ENCODE data around the gene MARS1. TPM values are rescaled to one million over a fixed set of nuclear protein-coding genes. Genes with fewer than 3 reads are reported as not detected.

Gene MARS1
- total and polyA plus RNA-seq, 2 experiments from 2014 or later, result 266 to 351 TPM

DNA sequence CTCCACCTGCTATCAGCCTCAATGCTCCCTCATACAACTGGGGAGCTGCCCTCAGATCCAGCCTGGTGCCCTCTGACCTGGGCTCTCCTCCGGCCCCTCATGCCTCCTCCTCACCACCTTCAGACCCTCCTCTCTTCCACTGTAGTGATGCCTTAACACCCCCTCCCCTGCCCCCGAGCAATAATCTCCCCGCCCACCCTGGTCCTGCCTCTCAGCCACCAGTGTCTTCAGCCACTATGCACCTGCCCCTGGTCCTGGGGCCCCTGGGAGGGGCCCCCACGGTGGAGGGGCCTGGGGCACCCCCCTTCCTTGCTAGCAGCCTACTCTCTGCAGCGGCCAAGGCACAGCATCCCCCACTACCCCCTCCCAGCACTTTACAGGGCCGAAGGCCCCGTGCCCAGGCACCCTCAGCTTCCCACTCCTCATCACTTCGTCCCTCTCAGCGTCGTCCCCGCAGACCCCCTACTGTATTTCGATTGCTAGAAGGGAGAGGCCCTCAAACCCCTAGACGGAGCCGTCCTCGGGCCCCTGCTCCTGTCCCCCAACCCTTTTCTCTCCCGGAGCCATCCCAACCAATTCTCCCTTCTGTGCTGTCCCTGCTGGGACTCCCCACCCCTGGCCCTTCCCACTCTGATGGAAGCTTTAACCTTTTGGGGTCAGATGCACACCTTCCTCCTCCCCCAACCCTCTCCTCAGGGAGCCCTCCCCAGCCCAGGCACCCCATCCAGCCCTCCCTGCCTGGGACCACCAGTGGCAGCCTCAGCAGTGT is 37.9 kb downstream of the MARS1 start (continued):
- TF ChIP-seq, protein P1, sequence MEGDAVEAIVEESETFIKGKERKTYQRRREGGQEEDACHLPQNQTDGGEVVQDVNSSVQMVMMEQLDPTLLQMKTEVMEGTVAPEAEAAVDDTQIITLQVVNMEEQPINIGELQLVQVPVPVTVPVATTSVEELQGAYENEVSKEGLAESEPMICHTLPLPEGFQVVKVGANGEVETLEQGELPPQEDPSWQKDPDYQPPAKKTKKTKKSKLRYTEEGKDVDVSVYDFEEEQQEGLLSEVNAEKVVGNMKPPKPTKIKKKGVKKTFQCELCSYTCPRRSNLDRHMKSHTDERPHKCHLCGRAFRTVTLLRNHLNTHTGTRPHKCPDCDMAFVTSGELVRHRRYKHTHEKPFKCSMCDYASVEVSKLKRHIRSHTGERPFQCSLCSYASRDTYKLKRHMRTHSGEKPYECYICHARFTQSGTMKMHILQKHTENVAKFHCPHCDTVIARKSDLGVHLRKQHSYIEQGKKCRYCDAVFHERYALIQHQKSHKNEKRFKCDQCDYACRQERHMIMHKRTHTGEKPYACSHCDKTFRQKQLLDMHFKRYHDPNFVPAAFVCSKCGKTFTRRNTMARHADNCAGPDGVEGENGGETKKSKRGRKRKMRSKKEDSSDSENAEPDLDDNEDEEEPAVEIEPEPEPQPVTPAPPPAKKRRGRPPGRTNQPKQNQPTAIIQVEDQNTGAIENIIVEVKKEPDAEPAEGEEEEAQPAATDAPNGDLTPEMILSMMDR (conservative IDR thresholded peaks at IDR 0.05; ENCODE audit: low read depth in 2 of 2), result no peak
- TF ChIP-seq POLR2AphosphoS5 (IDR thresholded peaks at IDR 0.05; ENCODE audit: low read depth) (no peak), EZH2 (IDR thresholded peaks at IDR 0.05; ENCODE audit: low read depth, unreplicated experiment) (no peak), ZNF331 (CRISPR knock-in tag; IDR thresholded peaks at IDR 0.05; ENCODE audit: low read depth) (no peak), CREB1 (CRISPR knock-in tag; IDR thresholded peaks at IDR 0.05; ENCODE audit: low read depth) (no peak), ZNF114 (CRISPR knock-in tag; IDR thresholded peaks at IDR 0.05) (no peak), JUNB (IDR thresholded peaks at IDR 0.05; ENCODE audit: unreplicated experiment) (no peak)
- TF ChIP-seq, protein P2, sequence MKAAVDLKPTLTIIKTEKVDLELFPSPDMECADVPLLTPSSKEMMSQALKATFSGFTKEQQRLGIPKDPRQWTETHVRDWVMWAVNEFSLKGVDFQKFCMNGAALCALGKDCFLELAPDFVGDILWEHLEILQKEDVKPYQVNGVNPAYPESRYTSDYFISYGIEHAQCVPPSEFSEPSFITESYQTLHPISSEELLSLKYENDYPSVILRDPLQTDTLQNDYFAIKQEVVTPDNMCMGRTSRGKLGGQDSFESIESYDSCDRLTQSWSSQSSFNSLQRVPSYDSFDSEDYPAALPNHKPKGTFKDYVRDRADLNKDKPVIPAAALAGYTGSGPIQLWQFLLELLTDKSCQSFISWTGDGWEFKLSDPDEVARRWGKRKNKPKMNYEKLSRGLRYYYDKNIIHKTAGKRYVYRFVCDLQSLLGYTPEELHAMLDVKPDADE (IDR thresholded peaks at IDR 0.05), result no peak
- TF ChIP-seq, protein P3, sequence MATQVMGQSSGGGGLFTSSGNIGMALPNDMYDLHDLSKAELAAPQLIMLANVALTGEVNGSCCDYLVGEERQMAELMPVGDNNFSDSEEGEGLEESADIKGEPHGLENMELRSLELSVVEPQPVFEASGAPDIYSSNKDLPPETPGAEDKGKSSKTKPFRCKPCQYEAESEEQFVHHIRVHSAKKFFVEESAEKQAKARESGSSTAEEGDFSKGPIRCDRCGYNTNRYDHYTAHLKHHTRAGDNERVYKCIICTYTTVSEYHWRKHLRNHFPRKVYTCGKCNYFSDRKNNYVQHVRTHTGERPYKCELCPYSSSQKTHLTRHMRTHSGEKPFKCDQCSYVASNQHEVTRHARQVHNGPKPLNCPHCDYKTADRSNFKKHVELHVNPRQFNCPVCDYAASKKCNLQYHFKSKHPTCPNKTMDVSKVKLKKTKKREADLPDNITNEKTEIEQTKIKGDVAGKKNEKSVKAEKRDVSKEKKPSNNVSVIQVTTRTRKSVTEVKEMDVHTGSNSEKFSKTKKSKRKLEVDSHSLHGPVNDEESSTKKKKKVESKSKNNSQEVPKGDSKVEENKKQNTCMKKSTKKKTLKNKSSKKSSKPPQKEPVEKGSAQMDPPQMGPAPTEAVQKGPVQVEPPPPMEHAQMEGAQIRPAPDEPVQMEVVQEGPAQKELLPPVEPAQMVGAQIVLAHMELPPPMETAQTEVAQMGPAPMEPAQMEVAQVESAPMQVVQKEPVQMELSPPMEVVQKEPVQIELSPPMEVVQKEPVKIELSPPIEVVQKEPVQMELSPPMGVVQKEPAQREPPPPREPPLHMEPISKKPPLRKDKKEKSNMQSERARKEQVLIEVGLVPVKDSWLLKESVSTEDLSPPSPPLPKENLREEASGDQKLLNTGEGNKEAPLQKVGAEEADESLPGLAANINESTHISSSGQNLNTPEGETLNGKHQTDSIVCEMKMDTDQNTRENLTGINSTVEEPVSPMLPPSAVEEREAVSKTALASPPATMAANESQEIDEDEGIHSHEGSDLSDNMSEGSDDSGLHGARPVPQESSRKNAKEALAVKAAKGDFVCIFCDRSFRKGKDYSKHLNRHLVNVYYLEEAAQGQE (IDR thresholded peaks at IDR 0.05; ENCODE audit: unreplicated experiment), result no peak

DNA sequence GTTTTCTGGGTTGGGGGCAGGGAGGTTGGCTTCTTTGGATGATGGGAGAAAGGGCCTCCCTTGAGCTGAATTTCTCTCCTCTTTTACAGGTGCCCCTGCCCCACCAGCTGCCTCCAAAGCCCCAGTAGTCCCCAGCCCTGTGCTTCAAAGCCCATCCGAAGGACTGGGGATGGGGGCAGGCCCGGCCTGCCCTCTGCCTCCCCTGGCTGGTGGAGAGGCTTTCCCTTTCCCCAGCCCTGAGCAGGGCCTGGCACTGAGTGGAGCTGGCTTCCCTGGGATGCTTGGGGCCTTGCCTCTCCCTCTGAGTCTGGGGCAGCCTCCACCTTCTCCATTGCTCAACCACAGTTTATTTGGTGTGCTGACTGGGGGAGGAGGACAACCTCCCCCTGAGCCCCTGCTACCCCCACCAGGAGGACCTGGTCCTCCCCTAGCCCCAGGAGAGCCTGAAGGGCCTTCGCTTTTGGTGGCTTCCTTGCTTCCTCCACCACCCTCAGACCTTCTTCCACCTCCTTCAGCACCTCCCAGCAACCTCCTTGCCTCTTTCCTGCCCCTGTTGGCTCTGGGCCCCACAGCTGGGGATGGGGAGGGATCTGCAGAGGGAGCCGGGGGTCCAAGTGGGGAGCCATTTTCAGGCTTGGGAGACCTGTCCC is 38.7 kb downstream of the MARS1 start:
- Mint-ChIP-seq H3K4me3 (no peak overlapping the region), H3K36me3 (ENCODE audit: low read depth) (peaks cover 38% of the 10 kb centered on the region)
- TF ChIP-seq STAT1 (IDR thresholded peaks at IDR 0.05; ENCODE audit: unreplicated experiment) (no peak), EZH2 (IDR thresholded peaks at IDR 0.05; ENCODE audit: low read depth, unreplicated experiment) (no peak), CREB1 (CRISPR knock-in tag; IDR thresholded peaks at IDR 0.05; ENCODE audit: low read depth) (no peak), NANOG (IDR thresholded peaks at IDR 0.05; ENCODE audit: borderline replicate concordance) (no peak)
- TF ChIP-seq, protein P1 (conservative IDR thresholded peaks at IDR 0.05; ENCODE audit: low read depth in 2 of 2), result no peak

More for the DNA sequence above, 38.7 kb downstream of the MARS1 start:
- Mint-ChIP-seq H3K27me3 (ENCODE audit: insufficient read depth, low read depth, poor library complexity) (peaks cover 31% of the 10 kb centered on the region), H3K4me1 (peaks cover 35% of the 10 kb centered on the region), H3K27ac (no peak overlapping the region), H3K9me3 (no peaks in the 10 kb centered on the region; the same call in 2 of the 3 replicates)
- Histone ChIP-seq H3K27me3 (ENCODE audit: insufficient read depth) (no peaks in the 10 kb centered on the region), H2AFZ (no peak overlapping the region), H3K36me3 (ENCODE audit: insufficient read depth) (peaks cover 9% of the 10 kb centered on the region), H3K4me1 (ENCODE audit: insufficient read depth) (peaks cover 19% of the 10 kb centered on the region), H3K9me2 (ENCODE audit: insufficient read depth) (no peaks in the 10 kb centered on the region), H3K4me2 (no peak overlapping the region), H3K4me3 (no peak overlapping the region), H3K27ac (ENCODE audit: low read depth) (no peak overlapping the region), H3F3A (replicated peaks; ENCODE audit: low read depth) (peaks cover 24% of the 10 kb centered on the region), H4K20me1 (replicated peaks; ENCODE audit: insufficient read depth) (peaks cover 17% of the 10 kb centered on the region), H3K79me2 (replicated peaks; ENCODE audit: insufficient read depth) (0 out of 2 replicates have a peak, but pooled peaks cover 7% of the 10 kb centered on the region)
- no peak for DNase-seq (ENCODE audit: low spot score)
- no peak for ATAC-seq

Data from GM23338 (cell line).